ENCODE results near the gene ITPR2. TPM values are rescaled to one million over a fixed set of nuclear protein-coding genes. Genes with fewer than 3 reads are reported as not detected.
A peak's percentile ranks its signal among the peaks of the same experiment; 100 is the strongest.

Gene ITPR2
- total RNA-seq, 1 donor from 2014 or later, result 48.1 TPM

DNA sequence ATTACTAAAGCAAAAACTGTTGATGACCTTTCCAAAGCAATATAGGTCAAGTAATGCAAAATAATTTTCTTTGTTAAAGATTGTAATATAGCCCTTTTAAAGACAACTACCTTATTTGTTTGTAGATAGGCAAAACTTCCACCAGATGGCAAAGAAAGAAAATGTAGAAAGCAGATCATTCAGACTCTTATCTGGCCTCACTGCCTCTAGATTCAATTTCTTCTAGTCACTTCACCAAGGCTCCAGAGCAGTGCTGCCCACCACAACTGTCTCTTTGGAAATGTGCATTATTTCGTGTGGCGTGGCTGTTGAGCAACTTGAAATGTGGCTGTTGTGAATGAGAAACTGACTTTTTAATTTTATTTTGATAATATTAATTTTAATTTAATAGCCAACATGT is 127.1 kb downstream of the ITPR2 start:
- TF ChIP-seq POLR2AphosphoS5 (IDR thresholded peaks at IDR 0.05; ENCODE audit: insufficient read depth in 1 of 2, low read depth in 1 of 2) (no peak), POLR2A (IDR thresholded peaks at IDR 0.05) (no peak)
- TF ChIP-seq, protein P1, sequence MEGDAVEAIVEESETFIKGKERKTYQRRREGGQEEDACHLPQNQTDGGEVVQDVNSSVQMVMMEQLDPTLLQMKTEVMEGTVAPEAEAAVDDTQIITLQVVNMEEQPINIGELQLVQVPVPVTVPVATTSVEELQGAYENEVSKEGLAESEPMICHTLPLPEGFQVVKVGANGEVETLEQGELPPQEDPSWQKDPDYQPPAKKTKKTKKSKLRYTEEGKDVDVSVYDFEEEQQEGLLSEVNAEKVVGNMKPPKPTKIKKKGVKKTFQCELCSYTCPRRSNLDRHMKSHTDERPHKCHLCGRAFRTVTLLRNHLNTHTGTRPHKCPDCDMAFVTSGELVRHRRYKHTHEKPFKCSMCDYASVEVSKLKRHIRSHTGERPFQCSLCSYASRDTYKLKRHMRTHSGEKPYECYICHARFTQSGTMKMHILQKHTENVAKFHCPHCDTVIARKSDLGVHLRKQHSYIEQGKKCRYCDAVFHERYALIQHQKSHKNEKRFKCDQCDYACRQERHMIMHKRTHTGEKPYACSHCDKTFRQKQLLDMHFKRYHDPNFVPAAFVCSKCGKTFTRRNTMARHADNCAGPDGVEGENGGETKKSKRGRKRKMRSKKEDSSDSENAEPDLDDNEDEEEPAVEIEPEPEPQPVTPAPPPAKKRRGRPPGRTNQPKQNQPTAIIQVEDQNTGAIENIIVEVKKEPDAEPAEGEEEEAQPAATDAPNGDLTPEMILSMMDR (IDR thresholded peaks at IDR 0.05), result no peak
- H3K4me1 ChIP-seq, result peaks cover 13% of the 10 kb centered on the region
- DNase-seq (ENCODE audit: extremely low spot score in 2 of 2), result no peak
- H3K27me3 ChIP-seq, result no peaks in the 10 kb centered on the region
- no peak overlapping the region for H3K4me3 ChIP-seq
- no peak overlapping the region for H3K27ac ChIP-seq
- intact Hi-C loops (cut with DNase I), result no loop called here
- peaks cover 0 to 3% of the 10 kb centered on the region in 2 donors for H3K36me3 ChIP-seq
- H3K9me3 ChIP-seq, result no peaks in the 10 kb centered on the region

DNA sequence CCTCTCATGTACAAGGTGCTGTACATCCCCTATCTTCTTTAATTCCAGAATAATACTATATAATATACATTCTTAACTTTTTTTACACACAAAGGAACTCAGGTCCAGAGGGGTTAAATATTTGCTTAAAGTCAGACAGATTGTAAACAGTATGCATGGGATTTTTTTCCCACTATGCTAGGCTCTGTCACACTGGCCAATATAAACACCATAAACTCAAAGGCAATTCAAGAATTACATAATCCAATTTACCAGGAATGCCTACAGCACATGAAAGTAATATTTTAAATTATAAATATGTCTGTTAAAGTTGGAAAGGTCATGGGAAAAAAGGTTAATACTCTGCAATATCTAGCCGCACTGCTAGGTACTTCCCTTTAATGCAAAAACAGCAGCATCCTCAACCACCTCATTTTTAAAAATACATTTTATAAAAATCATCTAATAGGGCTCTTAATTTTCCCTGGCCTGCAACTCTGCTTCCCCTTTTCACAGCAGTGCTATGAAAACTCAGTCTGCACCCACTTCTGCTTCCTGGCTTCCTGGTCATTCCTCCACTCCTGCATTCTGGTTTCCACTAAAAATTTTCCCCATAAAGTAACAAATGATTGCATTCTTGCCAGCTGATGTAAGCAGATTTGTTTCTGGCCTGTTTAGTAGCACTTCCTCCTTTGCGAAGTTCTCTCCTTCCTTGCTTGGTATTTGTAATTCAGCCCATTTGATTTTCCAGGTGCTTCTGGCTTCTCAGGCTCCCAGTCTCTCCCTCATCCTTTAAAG is 128.1 kb downstream of the ITPR2 start:
- no peak overlapping the region for H3K27ac ChIP-seq
- TF ChIP-seq POLR2AphosphoS5 (IDR thresholded peaks at IDR 0.05; ENCODE audit: insufficient read depth in 1 of 2, low read depth in 1 of 2), result no peak
- no peak for TF ChIP-seq POLR2A (IDR thresholded peaks at IDR 0.05)
- TF ChIP-seq, protein P1 (IDR thresholded peaks at IDR 0.05), result no peak
- intact Hi-C loops (cut with DNase I), result no loop called here

DNA sequence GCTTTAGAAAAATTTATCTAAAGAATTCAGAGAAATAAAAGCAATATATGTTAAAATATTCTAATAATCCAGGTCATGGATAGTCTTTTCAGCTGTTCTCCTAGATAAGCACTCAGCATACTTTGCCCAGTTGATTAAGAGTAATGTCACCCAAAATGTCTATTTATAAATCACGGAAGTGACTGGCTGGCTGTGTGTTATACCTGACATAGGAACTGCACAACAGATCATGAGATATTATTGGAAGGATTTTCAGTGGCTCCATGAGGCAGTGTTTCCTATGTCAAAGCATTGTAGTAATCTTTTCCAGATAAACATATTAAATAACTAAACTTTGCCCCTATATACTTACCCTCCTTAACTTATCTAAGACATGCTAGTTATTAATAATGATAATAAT is 128.8 kb downstream of the ITPR2 start:
- intact Hi-C loops (cut with DNase I), result no loop called here
- H3K4me3 ChIP-seq, result no peak overlapping the region
- TF ChIP-seq POLR2A (IDR thresholded peaks at IDR 0.05) (no peak), POLR2AphosphoS5 (IDR thresholded peaks at IDR 0.05; ENCODE audit: insufficient read depth in 1 of 2, low read depth in 1 of 2) (no peak)
- TF ChIP-seq, protein P1 (IDR thresholded peaks at IDR 0.05), result no peak
- no peak for DNase-seq (ENCODE audit: extremely low spot score in 2 of 2)
- no peaks in the 10 kb centered on the region for H3K9me3 ChIP-seq
- no peaks in the 10 kb centered on the region for H3K27me3 ChIP-seq
- no peak overlapping the region for H3K27ac ChIP-seq
- peaks cover 0 to 3% of the 10 kb centered on the region in 2 donors for H3K36me3 ChIP-seq
- peaks cover 13% of the 10 kb centered on the region for H3K4me1 ChIP-seq

More for the DNA sequence above, 128.1 kb downstream of the ITPR2 start:
- Histone ChIP-seq H3K9me3 (no peaks in the 10 kb centered on the region), H3K36me3 (peaks cover 0 to 3% of the 10 kb centered on the region in 2 donors), H3K27me3 (no peaks in the 10 kb centered on the region), H3K4me3 (no peak overlapping the region), H3K4me1 (peaks cover 13% of the 10 kb centered on the region)
- DNase-seq (ENCODE audit: extremely low spot score in 2 of 2), result no peak

DNA sequence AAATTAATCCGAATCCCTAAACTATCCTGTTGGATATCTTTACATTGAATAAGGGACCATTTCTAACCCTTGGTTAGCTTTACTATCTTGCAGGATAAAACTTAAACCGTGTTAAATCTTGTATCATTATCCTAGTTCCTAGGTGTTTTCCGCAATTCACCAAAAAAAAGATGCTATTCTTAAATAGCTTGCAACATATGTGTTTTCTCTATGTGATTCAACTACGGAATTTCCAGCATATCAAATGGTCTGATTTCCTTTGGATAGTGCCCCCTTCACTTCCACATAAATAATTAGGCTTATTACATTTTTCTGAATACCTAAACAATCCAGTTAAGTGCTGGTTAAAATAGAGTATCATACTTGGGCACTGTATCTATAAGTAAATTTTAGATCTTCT is 130.3 kb downstream of the ITPR2 start:
- intact Hi-C loops (cut with DNase I), result no loop called here
- TF ChIP-seq, protein P1 (IDR thresholded peaks at IDR 0.05), result no peak
- no peak for TF ChIP-seq POLR2A (IDR thresholded peaks at IDR 0.05)
- no peak for TF ChIP-seq POLR2AphosphoS5 (IDR thresholded peaks at IDR 0.05; ENCODE audit: insufficient read depth in 1 of 2, low read depth in 1 of 2)
- H3K4me3 ChIP-seq, result no peak overlapping the region
- H3K27ac ChIP-seq, result no peak overlapping the region
- H3K36me3 ChIP-seq, result no peaks in the 10 kb centered on the region
- no peaks in the 10 kb centered on the region for H3K9me3 ChIP-seq
- H3K4me1 ChIP-seq, result peaks cover 13% of the 10 kb centered on the region
- DNase-seq (ENCODE audit: extremely low spot score in 2 of 2), result no peak
- no peaks in the 10 kb centered on the region for H3K27me3 ChIP-seq

DNA sequence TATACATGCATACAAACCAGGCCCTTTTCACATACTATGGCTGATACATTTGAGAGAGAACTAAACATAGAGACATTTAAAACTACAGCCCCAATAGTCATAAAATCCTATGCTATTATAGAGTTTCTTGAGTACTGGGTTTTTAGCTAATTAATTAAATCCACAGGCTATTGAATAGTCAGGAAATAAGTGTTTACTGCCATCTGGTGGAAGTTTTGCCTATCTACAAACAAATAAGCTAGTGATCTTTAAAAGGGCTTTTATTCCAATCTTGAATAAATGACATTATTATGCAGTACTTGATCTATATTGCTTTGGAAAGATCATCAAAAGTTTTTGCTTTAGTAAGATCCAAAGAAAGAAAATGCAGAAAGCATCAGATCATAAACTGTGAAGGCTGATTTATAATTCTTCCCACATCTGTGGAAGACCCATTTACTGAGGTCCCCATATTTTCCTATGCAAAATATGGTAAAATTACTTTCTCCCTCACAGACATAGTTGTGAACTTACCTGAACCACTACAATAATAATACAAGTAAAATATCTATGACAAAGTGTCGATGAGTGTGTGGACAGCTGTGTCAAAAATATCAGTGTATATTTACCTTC is 131.3 kb downstream of the ITPR2 start:
- DNase-seq (ENCODE audit: extremely low spot score in 2 of 2), result no peak
- intact Hi-C loops (cut with DNase I), result no loop called here
- H3K27me3 ChIP-seq, result no peaks in the 10 kb centered on the region
- H3K4me3 ChIP-seq, result no peak overlapping the region
- H3K4me1 ChIP-seq, result peaks cover 13% of the 10 kb centered on the region
- TF ChIP-seq, protein P1 (IDR thresholded peaks at IDR 0.05), result peak; percentile 25 to 39 (median 36)
- TF ChIP-seq POLR2AphosphoS5 (IDR thresholded peaks at IDR 0.05; ENCODE audit: insufficient read depth in 1 of 2, low read depth in 1 of 2), result no peak
- TF ChIP-seq POLR2A (IDR thresholded peaks at IDR 0.05), result no peak
- no peak overlapping the region for H3K27ac ChIP-seq
- no peaks in the 10 kb centered on the region for H3K36me3 ChIP-seq
- no peaks in the 10 kb centered on the region for H3K9me3 ChIP-seq
